Naive thymus-derived CD4-positive, alpha-beta T cell (primary cell): ENCODE results near the gene TBC1D19. TPM values are rescaled to one million over a fixed set of nuclear protein-coding genes. Genes with fewer than 3 reads are reported as not detected.
A peak's percentile ranks its signal among the peaks of the same experiment; 100 is the strongest.

Experiments used
- ATAC-seq: fragments of 150-1000 bp; cut with Tn5 transposase; 2 replicates; pipeline ENCODE4 v1.10.0; 2021; ENCODE audit warnings: mild to moderate bottlenecking, moderate library complexity
- CTCF ChIA-PET: fragments of 350-600 bp; sonication (Branson Sonifier 250); formaldehyde crosslinking; loops from one replicate; lab custom pipeline; 2021; ENCODE audit warnings: antibody characterized with exemption; lab: Charles Lee
- POLR2A ChIA-PET: fragments of 350-600 bp; sonication (Branson Sonifier 250); formaldehyde crosslinking; loops from one replicate; lab custom pipeline; 2021; ENCODE audit warnings: antibody characterized with exemption, inconsistent platforms; lab: Charles Lee
- DNase-seq, 9 donors: peaks; one replicate each; pipeline versions ENCODE4 v3.0.0 to v3.0.0-alpha.2; 2020 to 2022; ENCODE audit warnings: mixed read lengths in 1 of 9
- H3K27ac ChIP-seq: one replicate; pipeline ENCODE4 v1.7.0; 2013; ENCODE audit warnings: mild to moderate bottlenecking, low read depth, low read length, moderate library complexity
- H3K27me3 ChIP-seq, 2 donors: one replicate each; pipeline ENCODE4 v1.7.0; 2013; ENCODE audit warnings: low read length in 2 of 2, mild to moderate bottlenecking in 2 of 2, moderate library complexity in 2 of 2; ENCODE audit not compliant: control insufficient read depth in 2 of 2, insufficient read depth in 2 of 2
- H3K36me3 ChIP-seq, 3 experiments: 1 replicate in 2 of 3; 2 replicates in 1 of 3; pipeline ENCODE4 v1.7.0; 2013; ENCODE audit warnings: low read length in 3 of 3, mild to moderate bottlenecking in 3 of 3, moderate library complexity in 1 of 3; ENCODE audit not compliant: insufficient read depth in 3 of 3, control insufficient read depth in 2 of 3
- H3K4me1 ChIP-seq, 2 donors: one replicate each; pipeline ENCODE4 v1.7.0; 2013; ENCODE audit warnings: low read length in 2 of 2, mild to moderate bottlenecking in 2 of 2, moderate library complexity in 1 of 2; ENCODE audit not compliant: control insufficient read depth in 2 of 2, insufficient read depth in 2 of 2
- H3K4me3 ChIP-seq: 2 replicates; pipeline ENCODE4 v1.7.0; 2013; ENCODE audit warnings: mild to moderate bottlenecking, low read length
- H3K9me3 ChIP-seq, 3 experiments: 1 replicate in 2 of 3; 2 replicates in 1 of 3; pipeline ENCODE4 v1.7.0; 2013; ENCODE audit warnings: low read length in 3 of 3; ENCODE audit not compliant: control insufficient read depth in 2 of 3
- H3K27ac Mint-ChIP-seq, 9 donors: one replicate each; pipeline ENCODE4 v1.8.0; 2020 to 2022; ENCODE audit warnings: mixed read lengths in 9 of 9, mild to moderate bottlenecking in 8 of 9, moderate library complexity in 5 of 9, inconsistent platforms in 2 of 9
- H3K27me3 Mint-ChIP-seq, 5 donors: one replicate each; pipeline ENCODE4 v1.8.0; 2021 to 2022; ENCODE audit warnings: mixed read lengths in 5 of 5, mild to moderate bottlenecking in 1 of 5
- H3K36me3 Mint-ChIP-seq, 5 donors: one replicate each; pipeline ENCODE4 v1.8.0; 2020 to 2022; ENCODE audit warnings: mixed read lengths in 5 of 5, mild to moderate bottlenecking in 3 of 5, inconsistent platforms in 1 of 5
- H3K4me1 Mint-ChIP-seq, 7 donors: one replicate each; pipeline ENCODE4 v1.8.0; 2020 to 2022; ENCODE audit warnings: mixed read lengths in 7 of 7, mild to moderate bottlenecking in 3 of 7, inconsistent platforms in 1 of 7
- H3K4me3 Mint-ChIP-seq, 10 donors: one replicate each; pipeline ENCODE4 v1.8.0; 2020 to 2022; ENCODE audit warnings: mild to moderate bottlenecking in 10 of 10, mixed read lengths in 10 of 10, moderate library complexity in 6 of 10, inconsistent platforms in 2 of 10
- H3K9me3 Mint-ChIP-seq, 11 donors: one replicate each; pipeline ENCODE4 v1.8.0; 2020 to 2022; ENCODE audit warnings: mixed read lengths in 11 of 11, mild to moderate bottlenecking in 4 of 11, inconsistent platforms in 1 of 11, moderate library complexity in 1 of 11
- intact Hi-C, 2 donors: fragments of 100-400 bp; cut with micrococcal nuclease; formaldehyde crosslinking; loops; one replicate each; pipeline ENCODE4 v1.15.1; 2023
- polyA plus RNA-seq, 2 donors: library from polyadenylated mRNA; unstranded; fragments of 300-500 nt; fragmentation: Illumina TruSeq; gene quantifications; one replicate each; pipeline ENCODE4 v1.2.3, GENCODE V29; 2021
- total RNA-seq, 6 experiments: library from RNA in 5 of 6; stranded (reverse) in 5 of 6; gene quantifications; 1 replicate in 5 of 6; 2 replicates in 1 of 6; pipeline ENCODE4 v1.2.3 and lab custom pipeline; 2021 to 2026

The TBC1D19 gene
- total and polyA plus RNA-seq, 7 experiments from 2014 or later, result 3.4 to 8.7 (median 5.1) TPM

DNA sequence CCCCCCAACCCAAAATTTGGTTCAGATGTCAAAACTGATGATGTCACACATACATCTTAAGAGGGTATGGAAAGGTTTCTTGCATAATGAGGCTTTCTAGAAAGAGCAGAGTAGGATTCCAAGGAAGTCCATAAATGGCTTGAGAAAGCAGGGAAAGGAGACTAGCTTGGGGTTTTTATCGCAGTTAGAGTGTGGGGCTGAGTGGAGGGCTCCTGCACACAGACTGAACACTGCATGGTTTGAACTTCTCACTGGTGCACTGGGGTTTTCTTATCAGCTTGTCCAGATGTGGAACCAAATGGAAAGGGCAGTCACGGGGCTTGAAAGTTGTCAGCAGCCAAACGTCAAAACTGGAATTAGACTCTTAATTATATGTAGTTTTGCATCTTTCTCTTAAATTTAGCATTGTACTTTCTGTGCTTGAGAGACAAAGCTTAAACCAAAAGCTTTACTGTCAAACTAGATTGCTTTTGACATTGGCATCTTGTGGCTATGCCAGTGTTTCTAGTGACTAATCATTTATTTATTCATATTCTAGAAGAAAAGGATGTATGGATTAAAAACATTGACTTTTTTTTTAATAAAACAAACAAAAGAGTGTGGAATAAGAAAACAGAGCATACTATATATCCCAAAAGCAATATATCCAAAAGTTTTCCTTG, 198.4 kb downstream of the TBC1D19 start:
- Histone ChIP-seq H3K9me3 (no peaks in the 10 kb centered on the region), H3K36me3 (no peaks in the 10 kb centered on the region), H3K27ac (no peak overlapping the region), H3K27me3 (no peaks in the 10 kb centered on the region), H3K4me1 (no peaks in the 10 kb centered on the region), H3K4me3 (no peak overlapping the region)
- intact Hi-C loops, result no loop called here
- no peak for DNase-seq
- Mint-ChIP-seq H3K27me3 (no peaks in the 10 kb centered on the region), H3K9me3 (peaks cover 0 to 3% (median 0%) of the 10 kb centered on the region in 11 donors), H3K27ac (no peak overlapping the region), H3K36me3 (peaks cover 0 to 20% (median 3%) of the 10 kb centered on the region in 5 donors), H3K4me1 (peaks cover 0 to 7% (median 0%) of the 10 kb centered on the region in 7 donors), H3K4me3 (no peak overlapping the region)
- ChIA-PET CTCF (no interaction called here), POLR2A (no interaction called here)
- ATAC-seq, result no peak

DNA sequence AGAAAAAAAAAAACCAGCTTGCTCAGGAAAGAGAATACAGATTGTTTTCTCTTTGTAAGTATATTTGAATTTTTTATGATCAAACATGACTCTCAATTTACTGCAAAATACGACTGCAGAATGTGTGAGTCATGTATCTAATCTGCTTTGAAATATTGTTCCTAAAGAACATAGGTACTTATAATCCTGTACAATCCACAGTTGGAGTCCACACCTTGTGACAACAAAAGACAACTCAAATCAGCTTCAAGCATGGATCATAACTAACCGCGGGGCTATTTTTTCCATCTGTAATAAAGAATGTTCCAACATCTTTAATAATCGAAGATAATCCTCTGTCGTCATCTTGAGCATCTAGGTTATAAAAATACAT, 198.9 kb downstream of the TBC1D19 start:
- H3K36me3 Mint-ChIP-seq, result peaks cover 0 to 20% (median 3%) of the 10 kb centered on the region in 5 donors
- H3K27me3 Mint-ChIP-seq, result no peaks in the 10 kb centered on the region
- H3K27ac ChIP-seq, result no peak overlapping the region
- ChIA-PET CTCF (no interaction called here), POLR2A (no interaction called here)
- intact Hi-C loops, result no loop called here
- H3K9me3 Mint-ChIP-seq, result peaks cover 0 to 3% (median 0%) of the 10 kb centered on the region in 11 donors
- H3K27me3 ChIP-seq, result no peaks in the 10 kb centered on the region
- DNase-seq, result no peak
- H3K4me1 Mint-ChIP-seq, result peaks cover 0 to 12% (median 2%) of the 10 kb centered on the region in 7 donors
- H3K4me3 ChIP-seq, result no peak overlapping the region
- H3K4me1 ChIP-seq, result no peaks in the 10 kb centered on the region
- ATAC-seq, result no peak
- no peaks in the 10 kb centered on the region for H3K9me3 ChIP-seq
- no peak overlapping the region for H3K4me3 Mint-ChIP-seq
- H3K36me3 ChIP-seq, result no peaks in the 10 kb centered on the region
- H3K27ac Mint-ChIP-seq, result no peak overlapping the region

DNA sequence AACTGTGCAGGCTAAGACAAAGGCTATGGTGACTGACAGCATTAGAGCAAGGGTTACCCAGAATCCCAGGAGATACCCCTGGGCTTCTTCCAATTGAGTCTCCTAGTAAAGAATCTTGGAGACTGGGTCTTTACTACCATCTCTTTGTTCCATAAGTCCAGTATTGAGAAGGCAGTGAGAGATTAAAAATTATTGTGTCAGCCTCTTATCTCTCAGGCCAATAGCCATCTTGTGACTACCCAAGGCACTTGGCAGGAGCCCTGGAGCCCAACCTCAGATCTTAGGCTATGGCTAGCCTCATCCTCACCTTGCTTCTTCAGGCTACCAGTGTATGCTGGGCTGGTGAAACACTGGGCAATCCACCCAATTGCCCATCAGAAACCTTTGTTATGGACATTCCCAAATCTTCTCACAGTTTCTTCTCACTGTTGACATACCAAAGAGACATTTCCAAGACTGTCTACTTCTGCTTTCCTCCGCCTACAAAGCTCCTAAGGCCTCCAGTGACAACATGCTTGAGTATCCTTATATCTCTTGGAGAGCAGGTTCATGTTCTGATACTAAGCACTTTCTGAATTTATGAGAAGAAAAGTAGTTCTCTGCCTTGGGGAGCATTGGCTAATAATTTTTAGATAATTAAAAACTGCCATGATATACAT, 200.5 kb downstream of the TBC1D19 start:
- ATAC-seq (no peak), DNase-seq (no peak)
- Mint-ChIP-seq H3K4me1 (peaks cover 0 to 20% (median 10%) of the 10 kb centered on the region in 7 donors), H3K27ac (no peak overlapping the region), H3K36me3 (peaks cover 0 to 18% (median 3%) of the 10 kb centered on the region in 5 donors), H3K27me3 (no peaks in the 10 kb centered on the region), H3K9me3 (peaks cover 0 to 5% (median 0%) of the 10 kb centered on the region in 11 donors), H3K4me3 (no peak overlapping the region)
- ChIA-PET CTCF (no interaction called here), POLR2A (no interaction called here)
- H3K27me3 ChIP-seq, result no peaks in the 10 kb centered on the region
- no peaks in the 10 kb centered on the region for H3K36me3 ChIP-seq
- H3K4me1 ChIP-seq, result no peaks in the 10 kb centered on the region
- no peak overlapping the region for H3K27ac ChIP-seq
- no peaks in the 10 kb centered on the region for H3K9me3 ChIP-seq
- intact Hi-C loops, result no loop called here
- H3K4me3 ChIP-seq, result no peak overlapping the region

DNA sequence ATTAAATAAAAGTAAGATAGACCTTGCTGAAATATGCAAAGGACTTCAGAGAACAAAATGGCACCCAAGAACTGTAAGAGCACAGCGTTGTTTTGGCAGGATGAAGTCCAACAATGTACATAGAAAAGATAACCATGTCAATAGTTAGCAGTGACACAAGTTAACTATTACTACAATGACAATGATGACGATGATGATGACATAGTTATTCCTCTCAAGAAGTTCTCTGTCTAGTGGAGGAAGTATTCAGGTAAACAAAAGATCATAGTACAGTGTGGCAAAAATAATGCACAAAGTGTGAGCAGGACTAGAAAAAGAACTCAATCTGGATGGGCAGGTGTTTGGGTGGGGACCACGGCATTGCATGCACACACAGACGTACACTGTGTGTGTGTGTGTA, 201.4 kb downstream of the TBC1D19 start:
- ChIA-PET POLR2A (no interaction called here), CTCF (no interaction called here)
- Histone ChIP-seq H3K27ac (no peak overlapping the region), H3K36me3 (no peaks in the 10 kb centered on the region), H3K4me1 (no peaks in the 10 kb centered on the region), H3K9me3 (no peaks in the 10 kb centered on the region), H3K4me3 (no peak overlapping the region), H3K27me3 (no peaks in the 10 kb centered on the region)
- ATAC-seq (no peak), DNase-seq (no peak)
- Mint-ChIP-seq H3K27me3 (no peaks in the 10 kb centered on the region), H3K36me3 (peaks cover 0 to 21% (median 3%) of the 10 kb centered on the region in 5 donors), H3K4me3 (no peak overlapping the region), H3K4me1 (peaks cover 0 to 20% (median 10%) of the 10 kb centered on the region in 7 donors), H3K27ac (peak overlapping the region in 1 of 9 donors; percentile 4), H3K9me3 (peaks cover 0 to 8% (median 0%) of the 10 kb centered on the region in 11 donors)
- intact Hi-C loops, result no loop called here

DNA sequence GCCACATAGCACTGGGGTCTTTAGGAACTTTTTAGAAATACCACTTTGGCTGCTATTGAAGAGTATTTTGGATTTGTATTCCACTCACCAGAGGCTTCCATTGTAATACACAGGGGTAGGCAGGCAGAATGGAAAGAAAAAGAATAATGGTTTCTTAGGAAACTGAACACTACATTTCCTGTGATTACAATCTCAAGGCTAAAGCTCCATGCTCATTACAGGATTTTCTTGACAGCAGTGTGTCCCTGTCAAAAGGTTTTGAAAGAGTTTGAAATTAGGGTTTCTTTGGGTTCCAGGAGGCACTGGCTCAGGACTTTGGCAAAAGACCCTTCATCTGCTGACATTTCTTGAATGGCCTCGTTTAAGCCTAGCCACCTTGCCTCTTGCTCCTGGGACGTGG, 201.9 kb downstream of the TBC1D19 start:
- intact Hi-C loops, result no loop called here
- peaks cover 0 to 21% (median 3%) of the 10 kb centered on the region in 5 donors for H3K36me3 Mint-ChIP-seq
- H3K27me3 ChIP-seq, result no peaks in the 10 kb centered on the region
- ChIA-PET CTCF (no interaction called here), POLR2A (no interaction called here)
- H3K27me3 Mint-ChIP-seq, result no peaks in the 10 kb centered on the region
- no peak overlapping the region for H3K4me3 Mint-ChIP-seq
- H3K9me3 ChIP-seq, result no peaks in the 10 kb centered on the region
- ATAC-seq (no peak), DNase-seq (no peak)
- no peak overlapping the region for H3K27ac Mint-ChIP-seq
- no peak overlapping the region for H3K4me3 ChIP-seq
- no peaks in the 10 kb centered on the region for H3K4me1 ChIP-seq
- H3K27ac ChIP-seq, result no peak overlapping the region
- H3K9me3 Mint-ChIP-seq, result peaks cover 0 to 8% (median 0%) of the 10 kb centered on the region in 11 donors
- H3K36me3 ChIP-seq, result no peaks in the 10 kb centered on the region
- peaks cover 0 to 20% (median 10%) of the 10 kb centered on the region in 7 donors for H3K4me1 Mint-ChIP-seq

DNA sequence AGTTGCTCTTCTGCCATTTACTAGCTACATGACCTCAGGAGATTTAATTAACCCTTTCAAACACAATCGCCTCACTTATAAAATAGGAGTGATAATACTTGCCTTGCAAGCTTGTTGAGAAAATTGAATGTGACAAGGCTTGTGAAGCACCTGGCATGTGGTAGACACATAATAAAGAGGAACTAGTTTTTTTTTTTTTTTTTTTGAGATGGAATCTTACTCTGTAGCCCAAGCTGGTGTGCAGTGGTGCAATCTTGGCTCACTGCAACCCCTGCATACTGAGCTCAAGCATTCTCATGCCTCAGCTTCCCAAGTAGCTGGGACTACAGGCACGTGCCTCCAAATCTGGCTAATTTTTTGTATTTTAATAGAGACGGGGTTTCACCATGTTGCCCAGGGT, 203.0 kb downstream of the TBC1D19 start:
- Histone ChIP-seq H3K36me3 (no peaks in the 10 kb centered on the region), H3K27ac (no peak overlapping the region), H3K27me3 (no peaks in the 10 kb centered on the region), H3K9me3 (no peaks in the 10 kb centered on the region), H3K4me1 (no peaks in the 10 kb centered on the region), H3K4me3 (no peak overlapping the region)
- Mint-ChIP-seq H3K4me1 (peaks cover 0 to 14% (median 10%) of the 10 kb centered on the region in 7 donors), H3K4me3 (no peak overlapping the region), H3K9me3 (peaks cover 0 to 8% (median 0%) of the 10 kb centered on the region in 11 donors), H3K27ac (peak overlapping the region in 1 of 9 donors; percentile 54), H3K27me3 (peaks cover 0 to 4% (median 0%) of the 10 kb centered on the region in 5 donors), H3K36me3 (peaks cover 0 to 21% (median 3%) of the 10 kb centered on the region in 5 donors)
- ATAC-seq (no peak), DNase-seq (no peak)
- CTCF ChIA-PET, result interaction anchor here (0.6 to 1.4 kb wide), 3 partner anchors 8 to 156 kb away, joined by 3 to 4 read pairs (median 3); no protein-coding TSS in a partner anchor
- intact Hi-C loops, result no loop called here
- POLR2A ChIA-PET, result interaction anchor here (0.6 kb wide), 1 partner anchor 69 kb away, joined by 3 read pairs; no protein-coding TSS in a partner anchor
